Measurements from ENCODE around the gene SMU1. TPM values are rescaled to one million over a fixed set of nuclear protein-coding genes. Genes with fewer than 3 reads are reported as not detected.

Gene SMU1
- total RNA-seq, 2 donors from 2014 or later, result 15.3 to 16.6 TPM

- ATAC-seq (no peak), DNase-seq (no peak)
- intact Hi-C loops (cut with DNase I, micrococcal nuclease), result no loop called here
Observed at GRCh38 chr9:33065157-33066076, 11.1 kb downstream of the SMU1 start.

GRCh38 chr9:33051144-33051543 is 25.3 kb downstream of the SMU1 start:
- no peak for ATAC-seq
- no peak for DNase-seq
- intact Hi-C loops (cut with DNase I, micrococcal nuclease), result no loop called here

GRCh38 chr9:33049680-33050361 is 26.7 kb downstream of the SMU1 start:
- ATAC-seq (no peak), DNase-seq (no peak)
- intact Hi-C loops (cut with DNase I, micrococcal nuclease), result no loop called here

GRCh38 chr9:33048054-33048465 is 28.4 kb downstream of the SMU1 start:
- no peak for DNase-seq
- intact Hi-C loops (cut with DNase I, micrococcal nuclease), result no loop called here
- ATAC-seq, result no peak

- ATAC-seq (no peak), DNase-seq (no peak)
- intact Hi-C loops (cut with DNase I, micrococcal nuclease), result no loop called here
Observed at GRCh38 chr9:33046061-33046460, 30.4 kb downstream of the SMU1 start.

GRCh38 chr9:33044677-33045282 is 31.7 kb downstream of the SMU1 start:
- ATAC-seq, result peak; percentile 75
- intact Hi-C loops (cut with DNase I, micrococcal nuclease), result no loop called here
- DNase-seq, result peak; percentile 52 to 54

- intact Hi-C loops (cut with DNase I, micrococcal nuclease), result no loop called here
- ATAC-seq (peak; percentile 93), DNase-seq (peak; percentile 85 to 90)
Observed at GRCh38 chr9:33044162-33044673, 32.3 kb downstream of the SMU1 start.

GRCh38 chr9:33043671-33044070 is 32.8 kb downstream of the SMU1 start:
- no peak for ATAC-seq
- no peak for DNase-seq
- intact Hi-C loops (cut with DNase I, micrococcal nuclease), result no loop called here

GRCh38 chr9:33042473-33042872 is 34.0 kb downstream of the SMU1 start:
- ATAC-seq, result no peak
- no peak for DNase-seq
- intact Hi-C loops (cut with DNase I, micrococcal nuclease), result no loop called here

- intact Hi-C loops (cut with DNase I, micrococcal nuclease), result no loop called here
- DNase-seq, result no peak
- ATAC-seq, result no peak
Observed at GRCh38 chr9:33041432-33042188, 34.9 kb downstream of the SMU1 start.

GRCh38 chr9:33040792-33041431 is 35.6 kb downstream of the SMU1 start:
- ATAC-seq, result no peak
- intact Hi-C loops (cut with DNase I, micrococcal nuclease), result no loop called here
- no peak for DNase-seq

- no peak for ATAC-seq
Observed at GRCh38 chr9:33032865-33033264, 43.6 kb downstream of the SMU1 start.

GRCh38 chr9:33032292-33032691 is 44.2 kb downstream of the SMU1 start:
- intact Hi-C loops (cut with DNase I, micrococcal nuclease), result no loop called here
- ATAC-seq, result no peak
- DNase-seq, result no peak

More at GRCh38 chr9:33032865-33033264, 43.6 kb downstream of the SMU1 start:
- DNase-seq, result no peak
- intact Hi-C loops (cut with DNase I, micrococcal nuclease), result no loop called here

- DNase-seq (no peak), ATAC-seq (no peak)
- intact Hi-C loops (cut with DNase I, micrococcal nuclease), result no loop called here
Observed at GRCh38 chr9:33030285-33030684, 46.2 kb downstream of the SMU1 start.

GRCh38 chr9:33029231-33029786 is 47.2 kb downstream of the SMU1 start:
- intact Hi-C loops (cut with DNase I, micrococcal nuclease), result no loop called here
- no peak for DNase-seq
- ATAC-seq, result no peak

- intact Hi-C loops (cut with DNase I, micrococcal nuclease), result no loop called here
- ATAC-seq, result peak; percentile 62
Observed at GRCh38 chr9:33025572-33026342, 50.7 kb downstream of the SMU1 start.

GRCh38 chr9:33024966-33025571 is 51.4 kb downstream of the SMU1 start, which contains the start of gene DNAJA1:
Gene DNAJA1 (plus strand): TSS chr9:33025273. CDS start chr9:33026485, 1,212 bp downstream.
- ATAC-seq (peak; percentile 93), DNase-seq (peak; percentile 93 to 94)
- intact Hi-C loops (cut with DNase I, micrococcal nuclease), result no loop called here

More at GRCh38 chr9:33025572-33026342, 50.7 kb downstream of the SMU1 start:
- DNase-seq, result peak; percentile 70 to 73
